KMS-11 (cell line): Measurements from ENCODE around the gene ZNF45.
"Not testable (repeated sequence)": the region's sequence is repeated elsewhere in the genome, so short reads cannot be mapped to it uniquely, and the experiment has no call there.

Experiments used
- H2AFZ ChIP-seq: fragments of 200-600 bp; sonication (generic); 2 replicates; pipeline ENCODE4 v1.6.1; 2016; ENCODE audit warnings: antibody characterized with exemption, mixed run types, low read depth
- H3K27ac ChIP-seq: fragments of 200-600 bp; sonication (generic); 2 replicates; pipeline ENCODE4 v1.6.1; 2016; ENCODE audit warnings: mild to moderate bottlenecking, mixed run types
- H3K27me3 ChIP-seq: fragments of 200-600 bp; sonication (generic); 2 replicates; pipeline ENCODE4 v1.6.1; 2017; ENCODE audit warnings: mild to moderate bottlenecking, low read depth, mixed run types, moderate library complexity; ENCODE audit not compliant: insufficient read depth
- H3K36me3 ChIP-seq: fragments of 200-600 bp; sonication (generic); 2 replicates; pipeline ENCODE4 v1.6.1; 2017; ENCODE audit warnings: mild to moderate bottlenecking, mixed run types; ENCODE audit not compliant: insufficient read depth
- H3K4me1 ChIP-seq: fragments of 200-600 bp; sonication (generic); 2 replicates; pipeline ENCODE4 v1.6.1; 2016; ENCODE audit warnings: mild to moderate bottlenecking, low read depth, mixed run types; ENCODE audit not compliant: poor library complexity, severe bottlenecking
- H3K4me2 ChIP-seq: fragments of 200-600 bp; sonication (generic); 2 replicates; pipeline ENCODE4 v1.7.0; 2016; ENCODE audit warnings: mild to moderate bottlenecking, mixed run types
- H3K4me3 ChIP-seq: fragments of 200-600 bp; sonication (generic); IDR thresholded peaks from 2 replicates; pipeline ENCODE4 v1.6.1; 2017; ENCODE audit warnings: low read depth, low read length, mixed read lengths; ENCODE audit not compliant: insufficient read depth
- H3K79me2 ChIP-seq: fragments of 200-600 bp; sonication (generic); 2 replicates; pipeline ENCODE4 v1.6.1; 2016; ENCODE audit warnings: low read depth, mixed run types; ENCODE audit not compliant: insufficient read depth
- H3K9ac ChIP-seq: fragments of 200-600 bp; sonication (generic); 2 replicates; pipeline ENCODE4 v1.6.1; 2016; ENCODE audit warnings: mild to moderate bottlenecking, mixed run types
- H4K20me1 ChIP-seq: fragments of 200-600 bp; sonication (generic); 2 replicates; pipeline ENCODE4 v1.6.1; 2016; ENCODE audit warnings: mild to moderate bottlenecking, mixed run types; ENCODE audit not compliant: insufficient read depth
- CTCF ChIP-seq: fragments of 200-600 bp; sonication (generic); conservative IDR thresholded peaks from 2 replicates; pipeline ENCODE4 v1.6.1; 2017; ENCODE audit warnings: low read depth, mild to moderate bottlenecking, antibody characterized with exemption, low read length, moderate library complexity, mixed read lengths

Gene ZNF45

GRCh38 chr19:43956827-43957226, 21.7 kb upstream of the ZNF45 start:
- no peaks in the 10 kb centered on the region for H3K4me1 ChIP-seq
- TF ChIP-seq CTCF: no peak

DNA sequence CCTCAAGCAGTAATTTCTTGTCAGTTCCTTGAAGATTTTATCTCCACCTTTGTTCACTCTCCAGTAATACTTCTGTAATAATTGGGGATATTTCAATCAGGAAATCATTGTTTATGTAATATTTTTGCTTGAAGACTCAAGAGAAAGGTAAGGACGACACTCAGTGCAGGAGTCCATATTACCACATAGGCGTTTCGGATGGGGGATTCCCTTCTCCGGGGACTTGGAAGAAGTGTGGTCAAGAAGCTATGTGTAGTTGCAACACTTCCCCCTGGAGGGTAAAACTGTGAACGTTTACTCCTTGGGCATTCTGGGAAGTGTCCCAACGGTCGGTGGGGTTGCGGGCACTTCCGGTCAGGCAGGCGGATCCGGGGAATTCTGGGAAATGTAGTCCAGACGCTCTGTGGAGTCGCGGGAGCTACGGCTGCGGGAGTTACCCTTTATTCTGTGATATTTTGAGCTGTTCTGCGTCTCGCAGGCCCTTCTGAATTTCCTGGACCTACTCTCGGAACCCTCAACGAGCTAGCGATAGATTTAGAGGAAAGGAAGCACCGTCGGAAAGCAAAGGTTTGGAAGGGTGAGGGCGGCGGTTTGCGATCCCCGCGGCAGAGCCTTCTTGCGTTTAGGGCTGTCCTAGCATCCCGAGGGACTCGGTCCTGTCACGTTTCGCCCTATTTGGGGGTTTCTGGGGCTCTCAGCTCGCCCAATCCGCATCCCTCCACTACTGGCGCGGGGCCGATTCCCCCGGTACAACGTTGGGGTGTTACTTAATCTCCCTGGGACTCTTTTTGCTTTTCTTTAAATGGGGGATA, 16.0 kb upstream of the ZNF45 start, which contains the start of gene ZNF221:
ZNF221 (plus strand) TSS at position 395 of the 812 bp plus-strand sequence. CDS start 11,499 bp downstream, outside the sequence.
- H3K4me3 ChIP-seq: no peak within 1 kb of the TSS
- H3K79me2 ChIP-seq: no peaks in the 10 kb centered on the region
- no peaks in the 10 kb centered on the region for H3K27me3 ChIP-seq
- no peaks in the 10 kb centered on the region for H4K20me1 ChIP-seq
- H3K9ac ChIP-seq: no peak within 1 kb of the TSS
- no peak for TF ChIP-seq CTCF
- H3K27ac ChIP-seq: no peak within 1 kb of the TSS
- no peaks in the 10 kb centered on the region for H3K36me3 ChIP-seq
- no peaks in the 10 kb centered on the region for H3K4me1 ChIP-seq
- H2AFZ ChIP-seq: peak within 1 kb of the TSS; percentile 44; the same call in 1 of the 2 replicates
- no peak within 1 kb of the TSS for H3K4me2 ChIP-seq

More at GRCh38 chr19:43956827-43957226, 21.7 kb upstream of the ZNF45 start:
- no peaks in the 10 kb centered on the region for H3K79me2 ChIP-seq
- H3K4me2 ChIP-seq: no peak overlapping the region
- no peak overlapping the region for H3K9ac ChIP-seq
- no peak overlapping the region for H3K4me3 ChIP-seq
- H4K20me1 ChIP-seq: no peaks in the 10 kb centered on the region
- no peak overlapping the region for H3K27ac ChIP-seq
- H2AFZ ChIP-seq: no peak overlapping the region
- H3K36me3 ChIP-seq: no peaks in the 10 kb centered on the region
- no peaks in the 10 kb centered on the region for H3K27me3 ChIP-seq

DNA sequence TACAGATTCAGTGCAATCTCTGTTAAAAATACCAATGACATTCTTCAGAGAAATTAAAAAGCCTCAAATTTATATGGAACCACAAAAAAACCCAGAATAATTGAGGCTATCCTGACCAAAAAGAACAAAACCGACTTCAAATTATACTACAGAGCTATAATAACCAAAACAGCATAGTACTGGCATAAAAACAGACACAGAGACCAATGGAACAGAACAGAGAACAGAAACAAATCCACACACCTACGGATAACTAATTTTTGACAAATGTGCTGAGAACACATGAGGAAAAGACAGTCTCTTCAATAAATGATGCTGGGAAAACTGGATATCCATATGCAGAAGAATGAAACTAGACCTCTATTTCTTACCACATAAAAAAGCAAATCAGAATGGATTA, 14.7 kb upstream of the ZNF45 start:
- not testable (repeated sequence) for H3K4me3 ChIP-seq, H3K79me2 ChIP-seq, H3K27me3 ChIP-seq, H3K36me3 ChIP-seq, H3K27ac ChIP-seq, H3K4me2 ChIP-seq, H3K9ac ChIP-seq, H4K20me1 ChIP-seq, H3K4me1 ChIP-seq, H2AFZ ChIP-seq

- not testable (repeated sequence) for H3K27me3 ChIP-seq, H3K4me3 ChIP-seq, H2AFZ ChIP-seq, H3K9ac ChIP-seq, H3K36me3 ChIP-seq, H3K4me1 ChIP-seq, H4K20me1 ChIP-seq, H3K27ac ChIP-seq, H3K79me2 ChIP-seq, H3K4me2 ChIP-seq
Observed at GRCh38 chr19:43947412-43947811, 12.3 kb upstream of the ZNF45 start.

GRCh38 chr19:43941209-43941608, 6.1 kb upstream of the ZNF45 start:
- no peaks in the 10 kb centered on the region for H3K27me3 ChIP-seq
- H3K36me3 ChIP-seq: no peaks in the 10 kb centered on the region
- TF ChIP-seq CTCF: no peak
- H3K4me1 ChIP-seq: no peaks in the 10 kb centered on the region
- no peaks in the 10 kb centered on the region for H3K79me2 ChIP-seq
- H4K20me1 ChIP-seq: no peaks in the 10 kb centered on the region
- H2AFZ ChIP-seq: no peak overlapping the region
- H3K9ac ChIP-seq: no peak overlapping the region
- no peak overlapping the region for H3K27ac ChIP-seq
- no peak overlapping the region for H3K4me2 ChIP-seq
- H3K4me3 ChIP-seq: no peak overlapping the region
